ENCODE data around the gene APEH.

APEH gene

DNA sequence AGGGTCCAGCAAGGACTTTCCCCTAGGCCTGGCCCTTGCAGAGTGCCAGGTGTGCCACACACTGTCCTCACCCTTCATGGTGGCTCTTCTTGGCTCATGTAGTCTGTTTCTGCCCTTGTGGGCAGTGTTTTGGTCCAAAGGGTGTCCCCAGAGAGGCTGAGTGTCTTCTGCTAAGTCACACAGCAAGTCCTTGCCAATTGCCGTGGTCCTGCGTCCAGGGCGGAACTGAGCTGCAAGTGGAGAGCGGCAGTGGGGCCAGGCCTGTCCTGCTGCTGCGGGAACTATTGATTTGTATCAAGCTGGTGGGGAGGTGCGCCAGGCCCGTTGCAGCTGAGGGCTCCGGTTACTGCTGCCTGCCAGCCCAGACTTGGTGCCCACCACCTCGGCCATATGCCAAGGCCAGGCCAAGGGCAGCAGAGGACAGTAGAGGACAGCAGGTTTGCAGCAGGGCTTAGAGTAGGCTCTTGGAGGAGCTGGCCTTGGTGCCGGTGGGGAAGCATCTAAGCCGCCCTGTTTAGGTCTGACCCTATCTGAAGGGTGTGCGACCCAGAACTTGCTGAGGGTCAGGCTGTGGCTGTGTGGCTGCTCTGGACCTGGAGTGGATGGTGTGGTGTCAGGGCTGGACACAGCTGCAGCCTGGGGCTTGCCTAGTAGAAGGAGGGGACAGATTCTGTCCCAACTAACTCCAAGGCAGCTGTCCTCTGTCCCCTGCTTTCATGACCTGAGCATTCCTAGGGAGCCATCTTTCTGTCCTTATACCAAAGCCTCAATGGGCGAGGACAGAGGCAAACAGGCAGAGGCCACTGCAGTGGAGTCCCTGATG is 40.8 kb downstream of the APEH start:
- TF ChIP-seq, protein P1, sequence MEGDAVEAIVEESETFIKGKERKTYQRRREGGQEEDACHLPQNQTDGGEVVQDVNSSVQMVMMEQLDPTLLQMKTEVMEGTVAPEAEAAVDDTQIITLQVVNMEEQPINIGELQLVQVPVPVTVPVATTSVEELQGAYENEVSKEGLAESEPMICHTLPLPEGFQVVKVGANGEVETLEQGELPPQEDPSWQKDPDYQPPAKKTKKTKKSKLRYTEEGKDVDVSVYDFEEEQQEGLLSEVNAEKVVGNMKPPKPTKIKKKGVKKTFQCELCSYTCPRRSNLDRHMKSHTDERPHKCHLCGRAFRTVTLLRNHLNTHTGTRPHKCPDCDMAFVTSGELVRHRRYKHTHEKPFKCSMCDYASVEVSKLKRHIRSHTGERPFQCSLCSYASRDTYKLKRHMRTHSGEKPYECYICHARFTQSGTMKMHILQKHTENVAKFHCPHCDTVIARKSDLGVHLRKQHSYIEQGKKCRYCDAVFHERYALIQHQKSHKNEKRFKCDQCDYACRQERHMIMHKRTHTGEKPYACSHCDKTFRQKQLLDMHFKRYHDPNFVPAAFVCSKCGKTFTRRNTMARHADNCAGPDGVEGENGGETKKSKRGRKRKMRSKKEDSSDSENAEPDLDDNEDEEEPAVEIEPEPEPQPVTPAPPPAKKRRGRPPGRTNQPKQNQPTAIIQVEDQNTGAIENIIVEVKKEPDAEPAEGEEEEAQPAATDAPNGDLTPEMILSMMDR (IDR thresholded peaks at IDR 0.05), result no peak

DNA sequence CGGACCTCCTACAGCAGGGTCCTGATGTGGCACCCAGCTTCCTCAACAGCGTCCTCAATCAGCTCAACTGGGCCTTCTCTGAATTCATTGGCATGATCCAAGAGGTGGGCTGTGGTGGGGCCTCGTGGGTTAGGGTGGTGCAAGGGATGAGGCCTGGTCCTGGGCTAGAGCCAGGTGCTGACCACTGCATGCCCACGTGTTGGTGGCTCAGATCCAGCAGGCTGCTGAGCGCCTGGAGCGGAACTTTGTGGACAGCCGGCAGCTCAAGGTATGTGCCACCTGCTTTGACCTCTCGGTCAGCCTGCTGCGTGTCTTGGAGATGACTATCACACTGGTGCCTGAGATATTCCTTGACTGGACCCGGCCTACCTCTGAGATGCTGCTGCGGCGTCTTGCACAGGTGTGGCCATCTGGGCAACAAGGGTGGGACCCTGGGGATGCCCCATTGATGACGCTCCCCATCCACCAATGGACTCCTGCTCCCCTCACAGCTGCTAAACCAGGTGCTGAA is 41.5 kb downstream of the APEH start:
- TF ChIP-seq, protein P1 (IDR thresholded peaks at IDR 0.05), result no peak

DNA sequence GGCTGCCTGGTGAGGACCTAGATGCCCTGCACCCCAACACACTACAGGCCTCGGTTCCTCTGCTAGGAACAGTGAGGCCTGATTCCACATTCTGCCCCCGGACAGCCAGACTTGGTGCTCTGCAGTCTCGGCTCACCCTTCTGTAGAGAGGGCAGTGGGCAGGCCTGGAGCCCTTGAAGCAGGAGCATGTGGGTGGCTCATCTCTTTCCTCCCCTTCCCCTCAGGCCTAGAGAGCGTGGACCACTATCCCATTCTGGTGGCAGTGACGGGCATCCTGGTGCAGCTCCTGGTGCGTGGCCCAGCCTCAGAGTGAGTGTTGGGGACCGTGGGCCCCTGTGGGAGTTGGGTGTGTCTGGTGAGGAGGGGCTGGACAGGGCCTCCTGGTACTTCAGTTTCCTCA is 42.0 kb downstream of the APEH start:
- TF ChIP-seq, protein P1 (IDR thresholded peaks at IDR 0.05), result no peak

DNA sequence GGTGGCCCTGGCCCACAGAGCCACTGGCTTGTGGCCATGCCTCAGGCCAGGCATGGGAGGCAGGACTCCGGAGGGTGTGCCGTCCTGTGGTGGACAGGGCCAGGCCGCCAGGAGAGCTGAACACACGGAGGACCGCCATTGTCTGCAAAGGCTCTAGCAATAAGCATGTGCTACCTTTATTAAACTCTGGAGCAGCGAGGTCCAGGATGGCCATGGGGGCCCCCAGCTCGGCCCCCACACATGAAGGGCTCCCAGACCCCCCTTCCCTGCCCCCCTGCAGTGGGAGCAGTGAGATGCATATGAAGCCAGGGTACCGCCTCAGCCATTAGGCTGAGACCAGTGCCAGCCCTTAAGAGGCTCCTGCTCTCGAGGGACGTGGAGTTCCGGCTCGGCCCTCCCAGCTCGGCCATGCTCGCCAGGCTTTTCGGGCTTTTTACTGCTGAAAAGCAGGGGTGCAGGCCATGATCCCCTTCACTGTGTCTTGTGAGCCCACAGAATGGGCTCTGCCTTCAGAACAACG is 42.6 kb downstream of the APEH start:
- TF ChIP-seq, protein P1 (IDR thresholded peaks at IDR 0.05), result no peak

DNA sequence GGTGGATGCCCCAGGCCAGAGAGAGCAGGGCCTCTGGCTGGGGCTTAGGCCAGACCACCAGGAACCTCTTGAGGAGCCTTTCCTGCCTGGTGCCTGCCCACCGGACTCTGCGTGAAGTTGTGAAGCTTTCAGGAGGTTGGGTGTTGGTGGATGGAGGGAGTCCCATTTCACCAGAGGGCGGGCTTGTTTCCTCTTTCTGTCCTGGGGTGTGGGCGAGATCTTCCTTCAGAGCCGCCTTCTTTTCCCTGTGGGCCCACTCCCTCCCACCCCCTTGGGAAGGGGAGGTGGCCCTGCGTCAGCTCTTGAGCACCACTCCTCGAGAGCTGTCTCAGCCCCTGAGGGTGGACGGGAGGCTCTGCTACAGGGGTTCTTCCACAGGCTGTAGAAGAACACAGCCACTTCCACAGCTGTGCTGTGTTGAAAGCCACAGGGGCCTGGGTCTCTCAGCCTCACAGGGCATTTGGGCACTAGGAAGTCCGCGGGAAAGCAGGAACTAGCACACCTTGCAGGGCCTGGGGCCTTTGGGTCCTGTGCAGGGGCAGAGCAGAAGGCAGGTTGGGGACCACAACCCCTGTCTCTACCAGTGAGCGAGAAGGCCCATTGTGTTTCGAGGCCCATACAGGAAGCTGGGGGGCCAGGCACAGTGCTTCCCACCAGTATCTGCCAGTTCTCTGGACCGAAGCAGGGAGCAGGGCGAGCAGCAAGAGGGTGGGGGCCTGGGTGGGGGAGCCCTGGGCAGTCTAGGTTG is 43.2 kb downstream of the APEH start:
- TF ChIP-seq, protein P1 (IDR thresholded peaks at IDR 0.05), result no peak

DNA sequence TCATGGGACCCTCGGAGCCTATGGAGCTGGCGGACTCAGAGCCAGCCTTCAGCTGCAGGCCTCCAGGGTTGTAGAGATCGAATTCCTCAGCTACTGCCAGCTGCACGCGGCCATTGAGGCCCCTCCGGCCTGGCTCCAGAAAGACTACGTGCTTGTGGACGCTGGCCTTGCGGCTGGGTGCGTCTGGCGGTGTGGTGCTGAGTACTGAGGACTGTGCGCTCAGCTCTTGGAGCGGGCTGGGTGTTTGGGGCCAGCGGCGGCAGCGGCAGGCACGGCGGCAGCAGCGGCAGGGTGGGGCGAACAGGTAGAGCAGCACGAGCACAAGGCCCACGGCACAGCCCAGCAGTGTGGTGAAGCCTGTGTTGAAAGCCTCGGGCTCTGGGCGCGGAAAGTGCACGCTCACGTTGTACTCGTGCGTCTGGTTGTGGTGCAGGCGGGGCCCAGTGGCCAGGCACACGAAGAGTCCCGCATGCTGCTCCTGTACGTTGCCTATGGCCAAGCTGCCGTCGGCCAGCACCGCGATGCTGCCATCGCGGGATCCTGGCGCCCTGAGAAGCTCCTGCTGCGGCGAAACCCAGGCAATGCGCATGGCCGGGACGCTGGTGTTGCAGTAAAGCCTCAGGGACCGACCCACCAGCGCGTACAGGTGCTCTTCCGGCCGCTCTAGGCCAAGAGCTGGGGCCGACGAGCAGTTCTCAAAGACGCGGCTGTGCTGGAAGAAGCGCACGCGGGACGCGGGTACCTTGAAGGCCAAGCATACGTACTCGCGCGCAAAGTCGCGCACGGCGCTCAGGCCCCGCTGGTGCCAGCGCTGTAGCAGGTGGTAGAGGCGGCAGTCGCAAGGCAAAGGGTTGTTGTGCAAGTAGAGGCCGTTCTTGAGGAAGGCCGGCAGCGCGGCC is 44.1 kb downstream of the APEH start:
- TF ChIP-seq, protein P1 (IDR thresholded peaks at IDR 0.05), result no peak

DNA sequence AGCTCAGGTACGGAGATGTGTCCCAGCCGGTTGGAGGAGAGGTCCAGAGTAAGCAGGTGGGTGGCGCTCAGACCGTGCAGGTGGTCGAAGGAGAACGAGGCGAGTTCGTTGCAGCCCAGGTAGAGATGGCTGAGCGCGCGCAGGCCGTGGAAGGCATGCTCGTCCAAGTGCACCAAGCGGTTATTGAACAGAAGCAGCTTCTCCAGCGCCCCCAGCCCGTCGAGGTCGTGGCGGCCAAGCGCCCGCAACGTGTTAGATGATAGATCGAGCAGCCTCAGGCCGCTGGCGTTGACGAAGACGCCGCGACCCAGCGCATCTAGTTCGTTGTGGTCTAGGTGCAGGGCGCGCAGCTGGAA is 44.7 kb downstream of the APEH start:
- TF ChIP-seq, protein P1 (IDR thresholded peaks at IDR 0.05), result no peak
